ENCODE measurements around the gene GPR173.

DNA sequence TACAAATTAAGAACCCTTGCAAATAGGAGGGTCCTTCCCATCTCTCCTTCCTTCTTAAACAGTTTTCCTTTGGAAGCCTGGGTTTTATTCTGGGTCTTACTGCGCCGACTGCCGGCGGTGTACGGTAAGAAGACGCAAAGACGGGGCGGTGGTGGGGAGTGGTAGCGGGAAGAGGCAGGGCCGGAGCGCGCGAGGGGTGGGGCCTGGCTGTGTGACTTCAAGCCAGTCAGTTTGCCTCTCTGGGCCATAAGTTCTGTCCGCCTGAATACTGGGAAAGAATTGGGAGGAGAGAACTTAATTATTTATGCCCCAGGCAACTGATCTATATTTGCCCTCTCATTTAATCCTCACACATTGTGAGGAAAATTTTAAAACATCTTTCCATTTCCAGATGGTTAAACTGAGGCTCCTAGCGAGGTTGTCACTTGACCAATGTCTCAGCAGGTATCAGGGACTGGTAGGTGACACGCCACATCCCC lies 44.6 kb downstream of the GPR173 start:
- TF ChIP-seq YY1 (IDR thresholded peaks at IDR 0.05; ENCODE audit: insufficient read depth, insufficient read length) (no peak), ZNF274 (IDR thresholded peaks at IDR 0.05; ENCODE audit: low read depth, low read length) (no peak), SUZ12 (IDR thresholded peaks at IDR 0.05; ENCODE audit: extremely low read depth, insufficient read depth, insufficient read length) (no peak)

Measured in NT2/D1 (cell line).